HL-60/S4 treated with phorbol 12-myristate 13-acetate at 8.2 ng/mL for 4 days and 3 days (cell line): ENCODE data around the gene NUDT7.

Source experiments
- in situ Hi-C: fragments of 300-500 bp; cut with MboI; formaldehyde crosslinking; loops from 2 replicates; pipeline ENCODE4 v1.15.0; 2022; ENCODE audit warnings: low sequenced_read_pairs

The NUDT7 gene

DNA sequence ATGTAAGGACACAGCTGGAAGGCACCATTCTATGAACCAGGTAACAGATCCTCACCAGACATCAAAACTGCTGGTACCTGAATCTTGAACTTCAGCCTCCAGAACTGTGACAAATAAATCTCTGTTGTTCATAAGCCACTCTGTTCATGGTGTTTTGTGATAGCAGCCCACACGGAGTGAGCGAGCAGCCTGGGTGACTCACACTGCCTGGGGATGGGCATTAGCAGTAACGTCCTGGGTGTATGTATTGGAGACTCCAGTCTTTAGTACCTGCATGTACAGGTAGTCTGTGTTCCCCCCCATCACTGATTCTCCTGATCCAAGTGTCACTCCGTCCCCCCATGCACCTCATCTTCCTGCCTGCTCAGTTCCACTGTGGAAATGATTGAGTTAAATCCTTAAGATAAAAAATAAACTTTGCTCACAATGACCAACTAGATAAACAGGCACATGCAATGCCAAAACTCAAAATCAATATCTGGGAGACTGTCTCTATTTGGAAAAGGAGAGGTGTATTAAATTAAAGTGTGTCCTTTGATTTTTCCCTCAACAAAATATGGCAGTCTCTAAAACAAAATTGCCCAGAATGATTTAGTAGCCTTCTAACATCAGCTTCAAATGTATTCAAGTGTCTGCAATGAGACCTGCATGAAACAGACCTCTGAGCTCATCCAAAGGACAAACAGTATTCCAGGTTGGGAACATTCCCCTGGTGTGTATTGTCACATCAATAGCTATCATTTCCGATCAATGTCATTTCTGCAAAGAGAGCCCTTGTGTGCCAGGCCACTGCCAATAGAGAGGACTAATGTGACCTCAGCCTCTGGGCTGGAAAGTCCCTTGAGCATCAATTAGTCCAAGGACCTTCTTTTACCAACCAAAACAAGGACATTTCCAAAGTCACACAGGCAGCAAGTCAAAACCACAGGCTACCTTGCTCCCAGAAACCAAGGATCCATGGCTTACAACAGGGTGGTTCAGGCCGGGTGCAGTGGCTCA, 53.9 kb downstream of the NUDT7 start:
- in situ Hi-C loops, result no loop called here

GRCh38 chr16:77777745-77778144, 55.4 kb downstream of the NUDT7 start:
- in situ Hi-C loops, result no loop called here

GRCh38 chr16:77780378-77780837, 58.1 kb downstream of the NUDT7 start:
- in situ Hi-C loops, result no loop called here

DNA sequence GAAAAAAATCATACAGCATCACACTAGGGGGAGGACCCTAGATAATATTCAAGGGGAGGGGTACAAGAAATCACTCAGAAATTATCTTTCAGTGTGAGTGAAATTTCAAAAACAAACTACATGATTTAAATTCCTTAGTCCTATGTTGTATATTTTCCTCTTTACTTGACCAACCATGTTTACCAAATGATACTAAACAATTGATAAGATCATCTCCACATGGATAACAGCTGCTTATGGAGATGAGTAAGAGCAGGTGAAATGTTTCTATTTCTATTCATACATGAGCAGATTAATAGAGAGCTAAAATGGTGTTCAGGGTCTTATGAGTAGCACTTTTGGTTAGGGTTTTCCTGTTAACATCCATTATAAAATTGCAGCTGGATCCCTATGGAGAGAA, 58.8 kb downstream of the NUDT7 start:
- in situ Hi-C loops, result no loop called here

- in situ Hi-C loops, result no loop called here
These were observed 60.4 kb downstream of the NUDT7 start for GRCh38 chr16:77782694-77783093.

DNA sequence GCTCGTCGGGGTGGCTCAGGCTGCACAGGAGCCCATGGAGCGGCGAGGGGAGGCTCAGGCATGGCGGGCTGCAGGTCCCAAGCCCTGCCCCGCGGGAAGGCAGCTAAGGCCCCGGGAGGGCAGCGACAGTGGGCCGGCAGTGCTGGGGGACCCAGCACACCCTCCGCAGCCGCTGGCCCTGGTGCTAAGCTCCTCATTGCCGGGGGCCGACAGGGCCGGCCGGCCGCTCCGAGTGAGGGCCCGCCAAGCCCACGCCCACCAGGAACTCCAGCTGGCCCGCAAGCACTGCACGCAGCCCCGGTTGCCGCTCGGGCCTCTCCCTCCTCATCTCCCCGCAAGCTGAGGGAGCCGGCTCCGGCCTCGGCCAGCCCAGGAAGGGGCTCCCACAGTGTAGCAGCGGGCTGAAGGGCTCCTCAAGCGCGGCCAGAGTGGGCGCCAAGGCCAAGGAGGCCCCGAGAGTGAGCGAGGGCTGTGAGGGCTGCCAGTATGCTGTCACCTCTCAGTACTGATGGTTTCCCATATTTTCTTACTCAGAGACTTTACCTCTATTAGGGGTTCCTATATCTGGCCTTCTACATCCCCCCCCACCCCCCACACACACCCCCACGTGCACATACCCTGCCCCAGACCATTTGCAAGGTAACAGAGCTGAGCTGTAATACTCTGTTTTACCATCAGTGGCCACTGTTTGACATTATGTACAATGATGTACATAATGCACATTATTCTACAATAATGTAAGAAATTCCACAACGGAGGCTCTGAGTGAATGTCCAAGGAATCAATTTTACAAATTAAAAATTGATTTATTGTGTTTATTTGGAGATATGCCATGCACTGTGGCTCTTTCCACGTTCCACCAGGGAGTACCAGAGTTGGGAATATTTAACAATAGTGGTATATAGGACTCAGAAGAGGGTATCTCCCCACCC, 62.4 kb downstream of the NUDT7 start:
- in situ Hi-C loops, result no loop called here

DNA sequence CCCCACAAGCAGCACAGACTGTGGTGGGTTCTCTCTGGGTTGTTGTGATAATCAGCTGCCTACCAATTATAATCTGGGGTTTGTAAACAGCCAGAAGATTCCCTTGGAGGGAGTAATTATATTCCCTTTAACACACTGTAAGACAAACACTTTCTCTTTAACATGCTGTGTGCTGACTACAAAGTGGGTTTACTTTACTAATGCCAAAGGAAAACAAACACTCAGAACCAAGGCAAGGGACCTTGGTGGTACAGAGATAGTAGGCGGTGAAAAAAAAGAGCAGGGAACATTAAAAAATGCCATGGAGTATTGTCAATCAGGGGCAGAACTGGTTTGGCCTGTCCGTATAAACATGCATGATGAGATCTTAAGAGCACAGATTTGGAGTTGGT, 63.1 kb downstream of the NUDT7 start:
- in situ Hi-C loops, result no loop called here

GRCh38 chr16:77786186-77786847, 64.0 kb downstream of the NUDT7 start:
- in situ Hi-C loops, result no loop called here

- in situ Hi-C loops, result no loop called here
These were observed 65.1 kb downstream of the NUDT7 start for GRCh38 chr16:77787452-77787851.

GRCh38 chr16:77788181-77789084, 66.1 kb downstream of the NUDT7 start, which contains the start of gene VAT1L:
Gene VAT1L (plus strand): TSS chr16:77788564. CDS start chr16:77788683, 119 bp downstream.
- in situ Hi-C loops, result no loop called here

DNA sequence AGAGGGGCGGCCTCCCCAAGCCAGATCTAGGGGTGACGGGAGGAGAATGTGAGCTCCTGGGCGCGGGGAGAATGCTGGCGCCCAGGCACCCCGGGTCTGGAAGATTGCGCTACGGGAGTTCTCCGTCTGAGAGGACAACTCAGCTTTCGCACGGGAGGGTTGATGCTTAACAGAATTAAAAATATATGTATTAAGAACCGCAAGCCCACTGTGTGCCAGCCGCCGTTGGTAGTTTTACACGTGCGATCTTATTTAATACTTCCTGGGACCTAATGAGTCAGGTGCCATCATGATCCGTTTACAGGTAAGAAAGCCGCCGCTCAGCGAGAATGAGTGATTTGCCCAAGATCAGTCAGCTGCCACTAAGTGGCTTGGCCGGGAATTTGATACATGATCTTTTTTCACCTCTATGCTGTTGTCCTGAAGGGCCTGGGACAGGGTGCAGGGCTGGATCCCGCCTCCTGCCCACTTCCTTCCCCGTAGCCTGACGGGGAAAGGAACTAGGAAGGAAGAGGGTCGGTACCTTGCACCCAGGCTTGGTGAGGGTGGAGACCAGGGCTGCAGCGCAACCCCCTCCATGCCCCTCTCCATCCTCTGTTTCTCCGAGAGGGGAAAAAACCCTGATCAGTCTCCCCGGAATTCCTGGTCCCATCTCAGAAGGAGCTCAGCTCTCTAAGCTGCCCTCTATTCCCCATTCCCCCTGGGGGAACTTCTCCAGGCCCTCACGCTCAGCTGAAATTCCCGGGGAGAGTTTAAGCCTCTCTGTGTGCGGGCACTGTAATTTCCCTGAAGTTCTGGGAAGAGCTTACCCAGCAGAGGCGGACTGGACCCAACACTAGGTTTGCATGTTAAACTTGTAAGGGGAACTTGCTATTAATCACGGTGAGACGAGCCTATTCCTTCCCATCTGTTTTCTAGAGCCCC, 67.0 kb downstream of the NUDT7 start:
- in situ Hi-C loops, result no loop called here

DNA sequence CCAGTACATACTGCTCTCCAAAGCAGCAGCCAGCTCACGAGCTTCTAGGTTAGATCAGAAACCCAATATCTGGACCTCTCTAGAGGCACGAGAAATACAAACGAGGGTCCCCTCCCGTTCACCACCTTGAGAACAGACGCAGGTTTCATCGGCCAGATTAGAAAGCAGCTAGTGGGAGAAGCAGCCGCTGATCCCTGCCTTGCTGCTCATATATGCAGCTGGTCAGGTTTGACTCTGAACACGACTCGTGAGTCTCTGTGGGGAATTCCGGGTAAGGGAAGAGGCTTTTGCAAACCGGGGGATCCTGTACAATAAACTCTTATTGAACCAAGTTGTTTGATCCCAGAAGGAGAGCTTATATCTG, 67.7 kb downstream of the NUDT7 start:
- in situ Hi-C loops, result no loop called here

DNA sequence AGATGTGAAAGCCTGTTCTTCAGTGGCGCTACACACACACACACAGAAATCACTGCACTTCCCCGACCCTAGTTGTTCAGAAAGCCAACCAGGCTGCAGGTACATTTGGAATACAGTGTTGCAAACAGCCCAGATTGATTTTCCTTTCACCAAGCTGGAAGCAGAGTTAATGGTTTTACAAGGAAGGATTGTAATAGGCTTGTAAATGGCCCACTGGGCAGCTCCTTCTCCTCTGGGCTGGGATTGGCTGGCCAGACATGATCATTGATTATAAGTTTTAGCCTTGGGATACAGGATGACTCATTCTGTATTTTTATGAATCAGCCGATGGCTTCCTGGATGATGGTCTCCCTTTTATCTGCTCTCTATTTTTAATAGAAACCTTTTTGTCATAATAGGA, 68.6 kb downstream of the NUDT7 start:
- in situ Hi-C loops, result no loop called here
